ENCODE data around the gene MIF. TPM values are rescaled to one million over a fixed set of nuclear protein-coding genes. Genes with fewer than 3 reads are reported as not detected.

The MIF gene
- total RNA-seq, 1 experiment from 2014 or later, result 1,081 TPM

DNA sequence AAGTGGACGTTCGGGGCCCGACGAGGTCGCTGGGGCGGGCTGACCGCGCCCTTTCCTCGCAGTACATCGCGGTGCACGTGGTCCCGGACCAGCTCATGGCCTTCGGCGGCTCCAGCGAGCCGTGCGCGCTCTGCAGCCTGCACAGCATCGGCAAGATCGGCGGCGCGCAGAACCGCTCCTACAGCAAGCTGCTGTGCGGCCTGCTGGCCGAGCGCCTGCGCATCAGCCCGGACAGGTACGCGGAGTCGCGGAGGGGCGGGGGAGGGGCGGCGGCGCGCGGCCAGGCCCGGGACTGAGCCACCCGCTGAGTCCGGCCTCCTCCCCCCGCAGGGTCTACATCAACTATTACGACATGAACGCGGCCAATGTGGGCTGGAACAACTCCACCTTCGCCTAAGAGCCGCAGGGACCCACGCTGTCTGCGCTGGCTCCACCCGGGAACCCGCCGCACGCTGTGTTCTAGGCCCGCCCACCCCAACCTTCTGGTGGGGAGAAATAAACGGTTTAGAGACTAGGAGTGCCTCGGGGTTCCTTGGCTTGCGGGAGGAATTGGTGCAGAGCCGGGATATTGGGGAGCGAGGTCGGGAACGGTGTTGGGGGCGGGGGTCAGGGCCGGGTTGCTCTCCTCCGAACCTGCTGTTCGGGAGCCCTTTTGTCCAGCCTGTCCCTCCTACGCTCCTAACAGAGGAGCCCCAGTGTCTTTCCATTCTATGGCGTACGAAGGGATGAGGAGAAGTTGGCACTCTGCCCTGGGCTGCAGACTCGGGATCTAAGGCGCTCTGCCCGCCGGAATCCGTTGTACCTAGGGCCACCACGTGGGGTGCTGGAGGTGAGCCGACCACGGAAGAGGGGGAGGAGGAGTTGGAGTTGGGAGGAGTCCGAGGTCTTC is 771 bp downstream of the MIF start:
- DNase-seq, result peak; percentile 88
- Histone ChIP-seq H4K20me1 (ENCODE audit: insufficient read depth, low read depth, low read length) (peaks cover 19% of the 10 kb centered on the region), H3K9me3 (ENCODE audit: low read length) (no peaks in the 10 kb centered on the region), H2AFZ (ENCODE audit: low read length) (no peak overlapping the region), H3K79me2 (ENCODE audit: low read length) (peaks cover 17% of the 10 kb centered on the region), H3K36me3 (ENCODE audit: insufficient read depth, low read length) (peaks cover 27% of the 10 kb centered on the region), H3K4me3 (ENCODE audit: low read length) (peak overlapping the region; percentile 75), H3K9ac (ENCODE audit: low read length) (peak overlapping the region; percentile 96), H3K27me3 (ENCODE audit: low read length) (no peaks in the 10 kb centered on the region), H3K4me1 (ENCODE audit: low read length) (peaks cover 26% of the 10 kb centered on the region), H3K27ac (ENCODE audit: low read length) (peak overlapping the region; percentile 85), H3K4me2 (ENCODE audit: low read depth, low read length, poor library complexity, severe bottlenecking) (peak overlapping the region; percentile 98), H3K9me2 (replicated peaks; ENCODE audit: insufficient read depth, low read length) (no peaks in the 10 kb centered on the region)

DNA sequence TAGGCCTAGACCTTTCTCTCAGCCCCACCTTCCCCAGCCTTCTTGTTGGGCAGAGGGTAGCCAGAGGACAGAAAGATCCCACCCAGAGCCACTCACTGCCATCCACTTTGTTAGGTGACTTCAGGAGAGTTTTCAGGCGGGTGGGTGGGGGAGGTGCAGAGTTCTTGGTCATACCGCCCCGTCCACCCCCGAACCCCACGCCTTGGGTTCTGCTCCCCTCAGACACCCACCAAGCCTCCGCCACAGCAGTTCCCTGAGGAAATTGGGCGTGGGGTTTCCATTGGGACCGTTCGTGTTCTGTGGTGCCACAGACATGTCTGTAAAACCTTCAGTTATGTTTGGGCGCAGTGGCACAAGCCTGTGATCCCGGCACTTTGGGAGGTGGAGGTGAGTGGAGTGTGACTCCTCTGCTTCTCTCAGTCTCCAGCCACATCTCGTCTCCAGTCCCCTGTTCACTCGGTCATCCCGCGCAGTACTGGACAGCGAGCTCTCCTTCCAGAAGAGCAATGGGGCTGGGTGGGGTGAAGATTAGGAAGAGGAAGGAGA is 1.5 kb downstream of the MIF start:
- Histone ChIP-seq H3K4me2 (ENCODE audit: low read depth, low read length, poor library complexity, severe bottlenecking) (peak overlapping the region; percentile 98), H3K27ac (ENCODE audit: low read length) (peak overlapping the region; percentile 85), H3K27me3 (ENCODE audit: low read length) (no peaks in the 10 kb centered on the region), H3K79me2 (ENCODE audit: low read length) (peaks cover 17% of the 10 kb centered on the region), H3K9me3 (ENCODE audit: low read length) (no peaks in the 10 kb centered on the region), H3K36me3 (ENCODE audit: insufficient read depth, low read length) (peaks cover 27% of the 10 kb centered on the region), H3K4me1 (ENCODE audit: low read length) (peaks cover 26% of the 10 kb centered on the region), H3K9ac (ENCODE audit: low read length) (peak overlapping the region; percentile 96), H3K4me3 (ENCODE audit: low read length) (peak overlapping the region; percentile 75), H4K20me1 (ENCODE audit: insufficient read depth, low read depth, low read length) (peaks cover 19% of the 10 kb centered on the region), H2AFZ (ENCODE audit: low read length) (no peak overlapping the region), H3K9me2 (replicated peaks; ENCODE audit: insufficient read depth, low read length) (no peaks in the 10 kb centered on the region)
- no peak for DNase-seq

DNA sequence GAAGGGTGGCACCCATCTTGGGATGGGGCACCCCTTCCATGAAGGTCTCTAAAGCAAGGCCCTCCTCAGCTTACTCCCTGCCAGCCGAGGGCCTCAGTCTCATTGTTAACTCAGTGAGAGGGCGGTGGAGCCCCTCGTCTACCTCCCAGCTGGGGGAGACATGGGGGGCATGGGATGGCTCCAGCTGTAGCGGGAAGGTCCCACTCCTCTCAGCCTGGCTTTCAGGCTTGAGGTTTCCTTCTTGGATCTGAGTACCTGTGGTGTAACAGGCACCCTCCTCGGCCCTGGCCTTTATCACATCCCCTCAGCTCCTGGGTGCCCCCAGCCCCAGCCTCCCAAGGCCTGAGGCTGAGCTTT is 2.0 kb downstream of the MIF start:
- peak overlapping the region; percentile 98 for H3K4me2 ChIP-seq (ENCODE audit: low read depth, low read length, poor library complexity, severe bottlenecking)
- H4K20me1 ChIP-seq (ENCODE audit: insufficient read depth, low read depth, low read length), result peaks cover 19% of the 10 kb centered on the region
- no peak for DNase-seq
- H3K9ac ChIP-seq (ENCODE audit: low read length), result peak overlapping the region; percentile 96
- H3K4me3 ChIP-seq (ENCODE audit: low read length), result peak overlapping the region; percentile 75
- H3K27ac ChIP-seq (ENCODE audit: low read length), result peak overlapping the region; percentile 85
- no peak overlapping the region for H2AFZ ChIP-seq (ENCODE audit: low read length)
- H3K79me2 ChIP-seq (ENCODE audit: low read length), result peaks cover 17% of the 10 kb centered on the region
- H3K36me3 ChIP-seq (ENCODE audit: insufficient read depth, low read length), result peaks cover 27% of the 10 kb centered on the region
- no peaks in the 10 kb centered on the region for H3K9me2 ChIP-seq (replicated peaks; ENCODE audit: insufficient read depth, low read length)
- H3K9me3 ChIP-seq (ENCODE audit: low read length), result no peaks in the 10 kb centered on the region
- H3K27me3 ChIP-seq (ENCODE audit: low read length), result no peaks in the 10 kb centered on the region
- H3K4me1 ChIP-seq (ENCODE audit: low read length), result peaks cover 26% of the 10 kb centered on the region

DNA sequence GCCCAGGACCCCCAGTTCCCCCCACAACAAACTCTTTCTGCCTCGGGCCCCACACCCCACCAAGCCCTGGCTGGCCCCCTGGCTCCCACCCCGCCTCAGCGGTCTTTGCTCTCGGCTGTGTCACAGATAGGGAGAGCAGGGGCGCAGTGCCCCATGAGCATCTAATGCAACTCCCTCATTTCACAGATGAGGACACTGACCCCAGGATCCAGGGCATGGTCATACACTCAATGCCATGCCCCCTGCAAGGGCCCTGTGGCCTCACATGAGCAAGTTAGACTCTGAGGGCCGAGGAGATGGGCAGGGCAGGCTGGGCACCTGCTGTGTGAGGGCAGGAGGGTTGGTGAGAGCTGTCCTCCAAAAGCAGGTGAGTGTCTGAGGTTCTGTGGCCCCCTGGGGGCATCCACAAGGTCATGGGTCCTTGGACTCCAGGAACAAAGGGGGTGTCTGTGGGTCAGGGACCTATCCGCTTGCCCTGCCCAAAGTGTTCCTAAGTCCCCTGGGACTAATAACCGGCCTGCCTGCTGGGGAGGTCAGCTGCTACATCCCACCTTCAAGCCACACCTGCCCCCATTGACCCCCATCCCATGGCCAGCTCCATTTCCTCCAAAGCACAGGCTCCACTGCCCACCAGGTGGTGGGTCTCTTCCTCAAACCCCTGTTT is 2.5 kb downstream of the MIF start:
- no peak overlapping the region for H3K27ac ChIP-seq (ENCODE audit: low read length)
- H4K20me1 ChIP-seq (ENCODE audit: insufficient read depth, low read depth, low read length), result peaks cover 19% of the 10 kb centered on the region
- no peaks in the 10 kb centered on the region for H3K9me3 ChIP-seq (ENCODE audit: low read length)
- peak overlapping the region; percentile 75; the same call in 1 of the 2 replicates for H3K4me3 ChIP-seq (ENCODE audit: low read length)
- H3K9me2 ChIP-seq (replicated peaks; ENCODE audit: insufficient read depth, low read length), result no peaks in the 10 kb centered on the region
- DNase-seq, result no peak
- H3K27me3 ChIP-seq (ENCODE audit: low read length), result no peaks in the 10 kb centered on the region
- H3K36me3 ChIP-seq (ENCODE audit: insufficient read depth, low read length), result peaks cover 27% of the 10 kb centered on the region
- H3K9ac ChIP-seq (ENCODE audit: low read length), result no peak overlapping the region; the same call in 1 of the 2 replicates
- peaks cover 26% of the 10 kb centered on the region for H3K4me1 ChIP-seq (ENCODE audit: low read length)
- H3K4me2 ChIP-seq (ENCODE audit: low read depth, low read length, poor library complexity, severe bottlenecking), result peak overlapping the region; percentile 98
- H2AFZ ChIP-seq (ENCODE audit: low read length), result no peak overlapping the region
- peaks cover 17% of the 10 kb centered on the region for H3K79me2 ChIP-seq (ENCODE audit: low read length)

DNA sequence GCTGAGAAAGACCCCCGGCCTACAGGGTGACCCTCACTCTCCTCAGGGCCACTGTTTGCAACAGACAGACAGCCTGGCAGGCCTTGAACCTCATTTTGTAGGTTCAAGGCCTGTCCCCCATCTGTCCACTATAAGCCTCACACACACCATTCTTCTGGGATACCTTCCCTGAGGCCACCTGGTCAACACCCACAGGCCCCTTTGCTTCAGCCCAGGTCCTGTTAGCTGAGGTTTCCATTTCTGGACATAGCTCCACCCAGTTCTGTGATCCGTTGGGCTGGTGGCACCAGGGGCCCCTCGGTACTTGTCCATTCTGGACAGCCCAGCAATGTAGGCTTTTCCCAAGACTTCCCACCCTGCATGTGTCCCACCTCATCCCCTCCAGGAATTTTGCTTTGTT is 3.1 kb downstream of the MIF start:
- H3K9me3 ChIP-seq (ENCODE audit: low read length), result no peaks in the 10 kb centered on the region
- H3K9me2 ChIP-seq (replicated peaks; ENCODE audit: insufficient read depth, low read length), result no peaks in the 10 kb centered on the region
- no peak overlapping the region for H2AFZ ChIP-seq (ENCODE audit: low read length)
- peaks cover 27% of the 10 kb centered on the region for H3K36me3 ChIP-seq (ENCODE audit: insufficient read depth, low read length)
- peaks cover 19% of the 10 kb centered on the region for H4K20me1 ChIP-seq (ENCODE audit: insufficient read depth, low read depth, low read length)
- H3K79me2 ChIP-seq (ENCODE audit: low read length), result peaks cover 17% of the 10 kb centered on the region
- no peak overlapping the region for H3K4me2 ChIP-seq (ENCODE audit: low read depth, low read length, poor library complexity, severe bottlenecking)
- H3K9ac ChIP-seq (ENCODE audit: low read length), result no peak overlapping the region
- H3K4me1 ChIP-seq (ENCODE audit: low read length), result peaks cover 26% of the 10 kb centered on the region
- no peaks in the 10 kb centered on the region for H3K27me3 ChIP-seq (ENCODE audit: low read length)
- no peak overlapping the region for H3K27ac ChIP-seq (ENCODE audit: low read length)
- H3K4me3 ChIP-seq (ENCODE audit: low read length), result no peak overlapping the region
- DNase-seq, result peak; percentile 50

DNA sequence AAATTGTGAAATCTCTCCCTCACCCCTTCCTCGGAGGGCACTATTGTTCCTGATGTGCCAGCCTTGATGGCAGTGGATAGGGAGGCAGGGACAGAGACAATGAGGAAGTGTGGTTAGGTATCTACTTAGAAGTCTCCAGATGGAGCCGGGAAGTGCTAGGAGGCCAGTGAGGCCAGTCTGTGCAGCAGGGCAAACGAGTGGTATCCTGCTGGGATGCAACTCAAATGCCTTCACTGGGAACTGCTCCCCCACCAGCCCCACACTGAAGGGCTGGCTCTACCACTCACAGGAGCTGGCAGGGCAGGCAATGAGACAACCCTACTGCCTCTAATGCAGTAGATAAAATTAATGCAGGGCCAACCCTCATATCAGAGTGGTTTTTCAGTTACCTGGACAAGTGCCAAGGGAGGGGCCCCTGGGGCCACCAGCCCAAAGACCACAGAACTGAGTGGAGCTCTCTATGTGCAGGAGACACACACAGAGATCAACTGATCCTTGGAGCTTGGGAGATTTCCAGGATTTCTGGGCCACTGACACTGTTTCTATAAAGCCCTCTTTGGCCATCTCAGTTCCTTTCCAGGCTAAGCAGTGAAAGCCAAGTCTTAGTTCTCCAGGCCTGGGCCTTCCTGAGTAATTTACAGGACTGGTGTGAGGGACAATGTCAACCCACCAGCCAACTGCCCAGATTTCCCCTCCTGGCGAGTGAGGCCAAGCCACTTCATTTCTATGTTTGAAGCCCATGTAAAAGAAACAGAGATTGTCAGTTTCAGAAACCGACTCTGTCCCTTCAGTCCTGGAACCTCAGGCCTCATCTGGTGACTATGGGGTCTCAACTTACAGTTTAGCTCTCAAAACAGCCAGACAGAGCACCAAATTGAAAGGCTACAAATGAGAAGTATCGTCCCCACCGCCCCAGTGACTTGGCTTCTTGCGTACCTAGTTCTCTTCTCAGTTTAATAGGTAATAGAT is 4.1 kb downstream of the MIF start:
- no peaks in the 10 kb centered on the region for H3K27me3 ChIP-seq (ENCODE audit: low read length)
- H3K4me2 ChIP-seq (ENCODE audit: low read depth, low read length, poor library complexity, severe bottlenecking), result no peak overlapping the region
- H3K27ac ChIP-seq (ENCODE audit: low read length), result 0 out of 2 replicates have a peak overlapping the region, but pooled peaks have one; percentile 23
- H4K20me1 ChIP-seq (ENCODE audit: insufficient read depth, low read depth, low read length), result peaks cover 19% of the 10 kb centered on the region
- H3K36me3 ChIP-seq (ENCODE audit: insufficient read depth, low read length), result peaks cover 27% of the 10 kb centered on the region
- H2AFZ ChIP-seq (ENCODE audit: low read length), result no peak overlapping the region
- no peaks in the 10 kb centered on the region for H3K9me3 ChIP-seq (ENCODE audit: low read length)
- no peak overlapping the region for H3K9ac ChIP-seq (ENCODE audit: low read length)
- no peak overlapping the region for H3K4me3 ChIP-seq (ENCODE audit: low read length)
- H3K9me2 ChIP-seq (replicated peaks; ENCODE audit: insufficient read depth, low read length), result no peaks in the 10 kb centered on the region
- peaks cover 17% of the 10 kb centered on the region for H3K79me2 ChIP-seq (ENCODE audit: low read length)
- peak; percentile 65 for DNase-seq
- H3K4me1 ChIP-seq (ENCODE audit: low read length), result peaks cover 20% of the 10 kb centered on the region

DNA sequence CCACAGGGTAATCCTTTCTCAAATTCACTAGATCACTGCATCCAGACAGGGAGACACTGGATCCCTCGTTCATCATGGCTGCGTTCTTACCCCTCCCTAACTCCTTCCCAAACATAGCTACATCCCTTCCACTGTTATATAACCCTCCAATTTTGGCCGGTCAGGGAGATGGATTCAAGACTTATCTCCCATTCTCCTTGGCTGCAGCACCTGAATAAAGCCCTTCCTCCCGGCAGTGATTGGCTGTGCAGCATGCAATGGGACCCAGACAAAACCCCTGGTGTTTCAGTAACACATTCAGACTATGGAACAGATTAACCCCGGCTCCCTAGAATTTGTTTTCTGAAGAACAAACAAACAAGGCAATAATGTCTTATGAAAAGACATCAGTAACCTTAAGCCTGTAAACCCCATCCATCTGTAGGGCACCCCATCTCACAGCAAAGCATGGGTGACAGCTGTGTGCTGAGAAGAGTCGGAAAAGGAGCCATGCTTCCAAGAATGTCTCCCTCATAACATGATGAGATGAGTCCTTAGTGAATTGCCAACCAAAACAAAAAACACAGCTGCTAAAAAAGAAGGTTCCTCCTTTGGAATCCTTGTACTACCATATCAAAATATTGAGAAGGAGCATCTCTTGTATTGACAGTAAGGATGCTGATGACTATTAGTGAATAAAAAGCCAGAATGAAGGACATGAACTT is 5.0 kb downstream of the MIF start:
- H3K4me1 ChIP-seq (ENCODE audit: low read length), result peaks cover 14% of the 10 kb centered on the region
- H3K9me2 ChIP-seq (replicated peaks; ENCODE audit: insufficient read depth, low read length), result no peaks in the 10 kb centered on the region
- no peak overlapping the region for H3K27ac ChIP-seq (ENCODE audit: low read length)
- no peak overlapping the region for H2AFZ ChIP-seq (ENCODE audit: low read length)
- DNase-seq, result peak; percentile 55
- H3K4me3 ChIP-seq (ENCODE audit: low read length), result no peak overlapping the region
- H4K20me1 ChIP-seq (ENCODE audit: insufficient read depth, low read depth, low read length), result peaks cover 19% of the 10 kb centered on the region
- no peaks in the 10 kb centered on the region for H3K27me3 ChIP-seq (ENCODE audit: low read length)
- no peak overlapping the region for H3K4me2 ChIP-seq (ENCODE audit: low read depth, low read length, poor library complexity, severe bottlenecking)
- no peak overlapping the region for H3K9ac ChIP-seq (ENCODE audit: low read length)
- no peaks in the 10 kb centered on the region for H3K9me3 ChIP-seq (ENCODE audit: low read length)
- H3K36me3 ChIP-seq (ENCODE audit: insufficient read depth, low read length), result peaks cover 27% of the 10 kb centered on the region
- peaks cover 17% of the 10 kb centered on the region for H3K79me2 ChIP-seq (ENCODE audit: low read length)

Measured in Karpas-422 (cell line).